ENCODE results near the gene RIN3.
A peak's percentile ranks its signal among the peaks of the same experiment; 100 is the strongest.
"Not testable (repeated sequence)": the region's sequence is repeated elsewhere in the genome, so short reads cannot be mapped to it uniquely, and the experiment has no call there.

The RIN3 gene

GRCh38 chr14:92534932-92535643 is 21.5 kb downstream of the RIN3 start:
- no peak for DNase-seq

DNA sequence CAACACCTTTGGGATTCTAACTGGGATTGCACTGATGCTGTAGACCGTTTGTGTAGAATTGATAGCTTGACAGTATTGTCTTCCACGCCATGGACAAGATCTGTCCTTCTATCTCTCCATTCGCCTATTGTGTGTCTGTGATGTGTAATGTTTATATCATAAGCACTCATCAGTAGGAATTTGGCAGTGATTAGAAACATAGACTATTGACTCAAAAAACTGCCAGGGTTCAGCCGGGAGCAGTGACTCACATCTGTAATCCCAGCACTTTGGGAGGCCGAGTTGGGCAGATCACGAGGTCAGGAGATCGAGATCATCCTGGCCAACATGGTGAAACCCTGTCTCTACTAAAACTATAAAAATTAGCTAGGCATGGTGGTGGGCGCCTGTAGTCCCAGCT is 22.6 kb downstream of the RIN3 start:
- DNase-seq: not testable (repeated sequence)

- no peak for DNase-seq
Measured at GRCh38 chr14:92538412-92538985, 24.9 kb downstream of the RIN3 start.

GRCh38 chr14:92539419-92539818 is 25.8 kb downstream of the RIN3 start:
- DNase-seq: no peak

- DNase-seq: no peak
Measured at GRCh38 chr14:92539875-92540274, 26.3 kb downstream of the RIN3 start.

DNA sequence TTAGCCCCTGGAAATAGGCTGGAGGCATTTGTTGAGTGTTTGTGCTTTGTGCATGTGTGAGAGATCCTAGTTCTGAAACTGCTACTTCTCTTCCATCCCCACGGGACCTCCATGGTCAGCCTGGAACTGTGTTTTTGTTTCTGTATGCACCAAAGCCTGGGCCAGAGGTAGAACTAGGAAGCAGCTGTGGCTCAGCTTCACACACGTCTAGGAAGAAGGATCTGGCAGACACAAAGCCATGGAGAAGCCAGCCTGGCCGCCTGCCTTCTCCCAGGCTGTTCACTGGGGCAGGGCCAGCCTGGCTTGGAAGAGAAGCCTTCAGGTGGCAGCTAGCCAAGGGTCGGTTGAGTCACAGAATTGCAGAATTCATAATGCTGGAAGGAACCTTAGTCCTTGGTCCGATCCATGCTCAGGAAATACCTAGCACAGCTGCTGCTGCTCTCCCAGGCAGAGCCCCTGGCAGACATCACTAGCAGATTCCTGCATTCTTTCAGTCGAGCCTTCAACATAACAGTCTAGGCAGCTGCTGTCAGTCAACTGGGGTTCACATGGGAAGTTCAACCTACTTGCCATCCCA is 27.0 kb downstream of the RIN3 start:
- no peak for DNase-seq

DNA sequence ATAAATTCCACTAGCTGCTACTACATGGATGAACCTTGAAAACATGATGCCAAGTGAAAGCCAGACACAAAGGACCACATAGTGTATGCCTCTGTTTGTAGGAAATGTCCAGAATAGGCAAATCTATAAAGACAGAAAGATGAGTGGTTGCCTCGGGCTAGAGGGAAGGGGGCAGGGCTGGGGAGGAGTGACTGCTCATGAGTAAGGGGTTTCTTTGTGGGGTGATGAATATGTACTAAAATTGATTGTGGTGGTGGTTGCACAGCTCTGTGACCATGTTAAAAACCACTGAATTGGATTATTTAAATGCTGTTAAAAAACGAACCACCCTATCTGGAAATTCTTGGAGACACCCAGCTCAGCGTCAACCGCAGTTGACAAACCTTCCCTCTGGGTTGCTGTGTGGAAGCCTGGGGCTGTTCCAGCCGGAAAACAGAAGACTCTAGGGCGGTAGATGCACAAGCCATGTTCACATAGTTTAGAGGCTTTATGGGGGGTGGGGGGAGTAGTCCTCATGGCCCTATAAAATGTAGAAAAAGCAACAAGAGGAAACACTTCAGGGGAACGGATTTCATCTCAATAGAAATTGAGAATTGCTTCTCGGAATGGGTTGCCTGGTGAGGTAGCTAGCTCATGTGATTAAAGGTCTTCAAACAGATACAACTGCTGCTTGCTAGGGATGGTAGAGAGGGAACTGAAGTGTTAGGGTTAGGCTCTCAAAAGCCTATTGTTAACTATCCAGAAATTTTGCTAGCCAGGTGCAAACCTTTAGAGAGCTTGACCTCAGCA is 29.4 kb downstream of the RIN3 start:
- DNase-seq: no peak

- no peak for DNase-seq
Measured at GRCh38 chr14:92544051-92544720, 30.6 kb downstream of the RIN3 start.

DNA sequence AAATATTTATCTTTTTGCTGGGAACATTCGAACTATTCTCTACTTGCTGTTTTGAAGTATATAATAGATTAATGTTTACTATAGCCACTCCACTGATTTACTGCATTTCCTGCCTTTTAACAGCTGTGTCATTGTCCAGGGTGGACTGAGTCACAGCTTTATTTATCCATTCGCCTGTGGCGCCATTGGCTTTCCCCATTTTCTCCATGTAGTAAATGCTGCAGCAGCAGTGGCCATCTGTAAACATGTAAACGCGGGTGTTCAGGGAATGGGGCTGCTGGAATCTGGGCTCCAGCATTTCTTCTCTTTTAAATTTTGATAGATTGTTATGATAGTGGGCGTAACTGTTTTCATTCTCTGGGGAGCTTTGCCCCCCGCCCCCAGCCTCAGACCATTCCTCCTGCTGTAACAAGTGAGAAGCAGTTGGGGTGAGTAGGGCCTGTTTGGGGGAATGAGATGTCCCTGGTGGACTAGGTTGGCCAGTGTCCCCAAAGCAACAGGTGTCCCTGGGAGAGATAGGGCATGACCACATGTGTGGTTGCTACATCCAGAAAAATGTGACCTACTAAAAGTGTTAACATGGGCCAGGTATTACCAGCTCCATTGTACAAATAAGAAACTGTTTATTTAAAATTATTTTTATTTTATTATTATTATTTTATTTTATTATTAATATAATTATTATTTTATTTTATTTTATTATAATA is 32.9 kb downstream of the RIN3 start:
- DNase-seq: peak; percentile 85

DNA sequence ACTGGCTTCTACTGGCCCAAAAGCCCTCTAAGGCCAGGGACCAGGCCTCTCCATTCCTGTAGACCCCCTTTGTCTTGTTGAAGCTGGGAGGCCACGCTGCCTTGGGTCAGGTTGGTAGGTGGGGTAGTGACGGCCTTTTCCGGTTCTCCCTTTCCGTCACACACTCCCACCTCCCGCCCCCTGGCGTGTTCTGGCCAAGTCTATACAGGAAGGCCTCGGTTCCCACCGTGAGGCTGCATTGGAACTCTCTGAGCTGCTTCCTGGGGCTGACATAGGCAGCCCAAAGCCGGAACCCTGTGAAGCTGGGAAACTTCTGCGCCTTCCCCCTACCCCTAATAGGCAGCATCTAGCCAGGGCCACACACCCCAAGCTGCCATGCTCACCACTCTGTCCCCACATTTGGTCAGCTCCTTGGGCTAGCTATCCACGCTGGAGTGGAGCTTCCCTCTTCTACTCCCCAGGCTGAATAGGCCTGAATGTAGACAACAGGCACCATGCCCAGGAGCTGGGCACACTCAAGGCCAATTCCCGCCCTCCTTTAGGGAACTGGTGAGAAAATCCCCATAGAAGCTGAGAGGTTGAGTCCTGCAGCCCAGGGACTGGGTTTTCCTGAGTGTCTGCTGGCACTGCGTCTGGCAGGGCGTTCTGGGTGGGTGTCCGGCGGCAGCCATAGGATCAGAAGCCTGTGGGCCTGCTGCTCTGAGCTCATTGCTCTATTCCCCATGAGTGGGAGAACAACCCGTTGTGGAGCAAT is 35.7 kb downstream of the RIN3 start:
- DNase-seq: no peak

DNA sequence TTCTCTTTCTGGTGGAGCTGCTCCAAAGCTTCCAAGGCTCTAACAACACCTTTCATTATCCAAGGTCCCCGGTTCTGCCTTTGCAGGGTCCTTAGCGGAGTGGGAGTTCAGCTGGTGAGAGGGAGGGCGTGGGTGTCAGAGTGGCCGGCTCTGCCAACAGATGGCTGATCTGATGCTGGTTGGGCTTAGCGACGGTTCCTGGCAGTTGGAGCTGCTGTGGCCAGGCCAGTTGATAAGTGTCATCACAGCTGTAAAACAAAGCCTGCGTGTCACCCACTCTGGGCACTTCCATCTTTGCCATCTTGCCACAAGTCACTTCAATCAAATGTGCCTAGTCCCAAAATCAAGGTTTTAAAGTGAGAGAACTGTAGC is 36.3 kb downstream of the RIN3 start:
- peak; percentile 47 for DNase-seq

- DNase-seq: no peak
Measured at GRCh38 chr14:92551044-92551841, 37.7 kb downstream of the RIN3 start.

DNA sequence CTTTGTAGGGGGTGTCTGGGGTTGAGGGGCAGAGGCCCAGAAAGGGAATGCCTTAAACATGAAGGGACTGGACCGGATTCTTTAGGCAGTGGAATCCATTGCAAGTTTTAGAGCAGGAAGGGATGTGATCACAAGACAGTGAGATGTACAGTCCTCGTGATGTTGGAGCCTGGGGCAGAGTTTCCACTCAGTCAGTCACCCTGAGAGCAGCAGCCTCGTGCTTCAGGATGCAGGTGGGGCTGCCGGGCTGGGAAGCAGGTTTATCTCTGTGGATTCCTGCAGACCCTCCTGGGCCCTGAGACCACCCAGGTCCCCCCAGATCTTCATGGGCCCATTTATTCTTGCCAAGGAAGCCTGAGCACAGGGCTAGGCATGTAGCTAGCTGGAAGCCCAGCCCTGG is 38.5 kb downstream of the RIN3 start:
- no peak for DNase-seq

DNA sequence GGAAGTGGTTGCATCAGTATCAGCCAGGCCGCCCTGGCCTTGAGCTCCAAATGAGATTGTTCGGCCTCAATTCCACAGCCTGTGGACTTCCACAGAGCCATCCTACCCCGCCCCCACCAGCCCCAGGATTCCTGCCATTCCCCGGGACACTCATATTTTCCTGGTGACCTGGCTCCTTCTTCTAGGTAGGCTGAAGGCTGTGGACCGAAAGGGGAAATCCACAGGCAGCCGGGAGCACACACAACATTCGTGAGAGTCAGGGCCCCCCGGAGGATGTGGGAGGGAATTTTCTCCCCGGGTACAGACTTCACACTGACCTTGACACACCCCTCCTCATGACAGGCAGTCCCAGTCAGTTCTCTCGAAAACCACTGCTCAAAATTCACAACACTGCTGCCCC is 39.9 kb downstream of the RIN3 start:
- DNase-seq: no peak

GRCh38 chr14:92555465-92556111 is 42.0 kb downstream of the RIN3 start:
- DNase-seq: no peak

DNA sequence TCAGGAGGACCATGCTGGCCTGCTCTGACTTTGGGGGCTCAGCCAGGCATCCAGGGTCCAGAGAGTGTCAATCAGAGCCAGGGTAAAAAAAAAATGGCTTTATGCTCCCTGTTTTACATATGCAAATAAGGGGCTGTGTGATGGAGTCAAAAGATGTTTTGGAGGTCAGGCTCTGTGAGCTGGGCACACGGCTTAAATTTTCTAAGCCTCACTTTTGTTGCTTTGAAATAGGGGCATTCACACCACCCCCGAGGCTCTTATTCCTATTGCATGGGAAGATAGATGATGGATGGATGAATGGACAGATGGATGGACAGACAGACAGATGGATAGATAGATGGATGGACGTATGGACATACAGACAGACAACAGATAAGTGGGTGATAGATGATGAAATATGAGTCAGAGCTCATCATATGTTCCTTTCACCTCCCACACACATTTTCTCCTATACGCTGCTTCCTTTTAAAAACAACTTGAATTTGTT is 42.7 kb downstream of the RIN3 start:
- no peak for DNase-seq

DNA sequence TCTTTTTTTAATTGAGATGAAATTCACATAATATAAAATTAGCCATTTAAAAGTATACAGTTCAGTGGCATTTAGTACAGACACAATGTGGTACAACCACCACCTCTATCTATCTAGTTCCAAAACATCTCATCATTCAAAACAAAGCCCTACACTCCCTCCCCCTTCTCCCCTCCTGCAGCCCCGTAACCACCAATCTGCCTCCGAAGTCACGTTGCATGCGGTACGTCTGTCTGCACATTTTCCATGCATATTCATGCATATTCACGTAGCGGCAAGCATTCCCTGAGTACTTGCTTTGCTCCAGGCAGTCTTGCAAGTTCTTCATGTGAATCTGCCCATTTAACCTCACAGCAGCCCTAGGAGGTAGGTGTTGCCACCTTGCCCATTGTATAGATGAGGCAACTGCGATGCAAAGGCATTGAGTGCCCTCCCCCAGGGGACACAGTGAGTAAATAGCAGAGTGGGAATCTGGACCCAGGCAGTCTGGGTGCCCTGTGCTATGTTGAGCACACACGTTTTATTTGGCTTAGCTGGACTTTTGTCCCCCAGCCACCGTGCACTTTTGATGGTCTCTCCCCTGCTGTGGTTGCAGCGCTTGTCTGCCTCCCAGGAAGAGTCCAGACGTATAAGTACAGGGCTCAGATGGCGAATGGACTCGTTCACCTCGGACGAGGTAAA is 43.4 kb downstream of the RIN3 start:
- no peak for DNase-seq

- no peak for DNase-seq
Measured at GRCh38 chr14:92557544-92557912, 43.9 kb downstream of the RIN3 start.

- no peak for DNase-seq
Measured at GRCh38 chr14:92558319-92558718, 44.7 kb downstream of the RIN3 start.

DNA sequence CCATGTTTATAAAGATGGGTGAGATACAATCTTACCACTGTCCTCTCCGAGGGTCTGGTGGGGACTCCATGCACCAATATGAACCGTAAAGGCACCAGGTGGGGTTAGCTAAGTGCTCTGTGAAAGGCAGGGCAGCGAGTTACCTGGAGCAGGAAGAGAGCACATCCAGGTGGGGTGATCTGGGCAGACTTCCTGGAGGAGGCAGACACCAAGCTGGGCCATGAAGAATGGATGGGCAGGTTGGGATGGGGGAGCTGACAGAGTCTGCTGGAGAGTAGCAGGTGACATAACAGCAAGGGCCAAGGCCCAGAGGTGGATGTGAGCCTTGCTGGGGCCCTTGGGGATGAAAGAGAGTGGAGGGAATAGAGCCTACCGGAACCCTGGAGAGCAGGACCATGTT is 45.9 kb downstream of the RIN3 start:
- no peak for DNase-seq

Data from DMS153 (cell line).